AG04449 (cell line): ENCODE data around the gene PPEF2.
"Not testable (repeated sequence)": the region's sequence is repeated elsewhere in the genome, so short reads cannot be mapped to it uniquely, and the experiment has no call there.

Experiments used
- CTCF ChIA-PET: fragments of 350-600 bp; formaldehyde crosslinking; extraction: SDS; loops from one replicate; lab custom pipeline; 2021; ENCODE audit warnings: antibody characterized with exemption; lab: Yijun Ruan, JAX
- POLR2A ChIA-PET: fragments of 400-600, 350-600 bp; formaldehyde crosslinking; extraction: SDS; loops from one replicate; lab custom pipeline; 2020; ENCODE audit warnings: antibody characterized with exemption, inconsistent platforms; lab: Yijun Ruan, JAX
- DNase-seq: peaks from one replicate; pipeline ENCODE4 v3.0.0-alpha.2; 2010; ENCODE audit warnings: low read depth, low spot score
- H3K4me3 ChIP-seq: 2 replicates; pipeline ENCODE4 v1.5.1; 2011; ENCODE audit warnings: low read depth, mild to moderate bottlenecking, control low read depth, low read length
- TF ChIP-seq, protein P1 (sequence below): IDR thresholded peaks from one replicate; pipeline ENCODE4 v1.5.1; 2011; ENCODE audit warnings: mild to moderate bottlenecking, moderate library complexity, low read length, control low read depth, inconsistent platforms; ENCODE audit not compliant: insufficient read depth; ENCODE audit errors: missing control alignments

Gene PPEF2

DNA sequence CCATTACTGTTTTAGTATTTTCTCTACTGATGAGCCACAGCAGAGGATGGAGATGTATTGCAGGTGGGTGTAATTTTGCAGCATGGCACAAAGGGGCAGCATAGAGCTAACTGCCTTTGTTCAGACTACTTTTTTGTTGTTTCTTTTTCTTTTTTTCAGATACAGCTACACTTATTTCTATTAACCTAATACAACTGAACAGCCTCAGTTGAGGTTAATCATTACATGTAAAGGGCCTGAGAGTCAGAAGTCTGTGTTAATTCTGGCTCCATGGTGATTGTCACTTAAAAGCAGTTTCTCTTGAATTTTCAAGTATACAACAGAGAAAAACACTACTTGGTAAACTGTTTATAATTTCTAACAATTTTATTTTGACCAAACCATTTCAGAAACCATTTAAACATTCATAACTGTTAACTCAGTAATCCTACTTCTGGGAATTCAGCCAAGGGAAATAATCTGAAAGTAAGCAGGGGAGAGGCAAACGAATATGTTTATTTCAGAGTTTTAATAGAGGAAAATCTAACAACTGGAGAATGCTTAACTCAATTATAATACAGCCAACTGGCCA is 13.9 kb upstream of the PPEF2 start:
- peak; percentile 29 for DNase-seq
- POLR2A ChIA-PET: no interaction called here
- H3K4me3 ChIP-seq: no peak overlapping the region
- CTCF ChIA-PET: interaction anchor here (0.8 to 3.3 kb wide), 25 partner anchors 9 to 359 kb away, joined by 3 to 24 read pairs (median 6); partner anchors contain the start of genes NAAA and PPEF2
- TF ChIP-seq, protein P1, sequence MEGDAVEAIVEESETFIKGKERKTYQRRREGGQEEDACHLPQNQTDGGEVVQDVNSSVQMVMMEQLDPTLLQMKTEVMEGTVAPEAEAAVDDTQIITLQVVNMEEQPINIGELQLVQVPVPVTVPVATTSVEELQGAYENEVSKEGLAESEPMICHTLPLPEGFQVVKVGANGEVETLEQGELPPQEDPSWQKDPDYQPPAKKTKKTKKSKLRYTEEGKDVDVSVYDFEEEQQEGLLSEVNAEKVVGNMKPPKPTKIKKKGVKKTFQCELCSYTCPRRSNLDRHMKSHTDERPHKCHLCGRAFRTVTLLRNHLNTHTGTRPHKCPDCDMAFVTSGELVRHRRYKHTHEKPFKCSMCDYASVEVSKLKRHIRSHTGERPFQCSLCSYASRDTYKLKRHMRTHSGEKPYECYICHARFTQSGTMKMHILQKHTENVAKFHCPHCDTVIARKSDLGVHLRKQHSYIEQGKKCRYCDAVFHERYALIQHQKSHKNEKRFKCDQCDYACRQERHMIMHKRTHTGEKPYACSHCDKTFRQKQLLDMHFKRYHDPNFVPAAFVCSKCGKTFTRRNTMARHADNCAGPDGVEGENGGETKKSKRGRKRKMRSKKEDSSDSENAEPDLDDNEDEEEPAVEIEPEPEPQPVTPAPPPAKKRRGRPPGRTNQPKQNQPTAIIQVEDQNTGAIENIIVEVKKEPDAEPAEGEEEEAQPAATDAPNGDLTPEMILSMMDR: peak; percentile 60

DNA sequence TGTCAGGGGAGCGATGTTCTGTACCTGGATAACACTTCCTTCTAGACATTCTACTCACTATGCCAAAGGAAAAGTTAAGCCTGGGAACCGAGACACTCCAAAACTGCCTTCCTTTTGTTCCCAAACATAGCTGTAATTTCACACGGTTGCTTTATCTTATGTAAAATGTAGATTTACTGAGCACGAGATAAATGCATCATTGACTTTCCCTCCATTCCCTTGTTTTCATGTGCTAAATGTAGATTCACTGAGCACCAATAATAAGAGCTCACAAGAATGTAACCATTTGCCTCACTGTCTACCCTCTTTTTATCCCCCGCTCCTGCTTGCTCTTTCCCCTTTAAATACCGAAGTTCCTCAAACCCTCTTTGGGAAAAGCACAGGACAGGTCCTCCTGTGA is 10.7 kb upstream of the PPEF2 start:
- no peak overlapping the region for H3K4me3 ChIP-seq
- TF ChIP-seq, protein P1: no peak
- CTCF ChIA-PET: interaction anchor here (1.9 to 2.1 kb wide), 2 partner anchors 9 to 17 kb away, joined by 9 to 17 read pairs; no protein-coding TSS in a partner anchor
- POLR2A ChIA-PET: no interaction called here
- DNase-seq: no peak

DNA sequence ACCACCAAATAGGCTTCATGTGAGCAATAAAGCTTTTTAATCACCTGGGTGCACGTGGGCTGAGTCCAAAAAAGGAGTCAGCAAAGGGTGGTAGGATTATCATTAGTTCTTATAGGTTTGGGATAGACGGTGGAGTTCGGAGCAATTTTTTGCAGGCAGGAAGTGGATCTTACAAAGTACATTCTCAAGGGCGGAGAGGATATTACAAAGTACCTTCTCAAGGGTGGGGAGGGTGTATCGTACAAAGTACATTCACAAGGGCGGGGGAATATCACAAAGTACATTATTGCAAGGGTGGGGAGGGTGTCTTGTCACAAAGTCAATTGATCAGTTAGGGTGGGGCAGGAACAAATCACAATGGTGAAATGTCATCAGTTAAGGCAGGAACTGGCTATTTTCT is 8.6 kb upstream of the PPEF2 start:
- CTCF ChIA-PET: interaction anchor here (2.3 kb wide), 1 partner anchor 15 kb away, joined by 5 read pairs; no protein-coding TSS in a partner anchor

DNA sequence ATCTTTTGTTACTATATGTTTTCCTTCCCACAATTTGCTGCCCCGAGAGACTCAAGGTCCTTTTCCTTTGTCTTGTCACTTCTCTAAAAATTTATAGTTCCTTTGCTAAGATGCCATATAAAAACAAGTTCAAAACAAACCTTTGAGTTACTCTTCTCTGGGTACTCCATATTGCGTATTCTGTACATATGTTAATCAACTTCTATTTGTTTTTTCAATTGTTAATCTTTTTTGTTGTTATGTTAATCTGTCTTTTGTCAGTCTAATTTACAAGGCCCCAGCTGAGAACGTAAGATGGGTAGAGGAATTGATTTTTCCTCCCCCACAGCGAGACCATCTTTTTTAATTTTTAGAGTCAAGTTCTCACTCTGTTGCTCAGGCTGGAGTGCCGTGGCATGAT is 7.2 kb upstream of the PPEF2 start:
- CTCF ChIA-PET: interaction anchor here (1.2 kb wide), 1 partner anchor 14 kb away, joined by 6 read pairs; no protein-coding TSS in a partner anchor
- TF ChIP-seq, protein P1: no peak
- no peak overlapping the region for H3K4me3 ChIP-seq
- DNase-seq: no peak
- POLR2A ChIA-PET: no interaction called here

More for the DNA sequence above, 8.6 kb upstream of the PPEF2 start:
- DNase-seq, H3K4me3 ChIP-seq, POLR2A ChIA-PET: not testable (repeated sequence)

DNA sequence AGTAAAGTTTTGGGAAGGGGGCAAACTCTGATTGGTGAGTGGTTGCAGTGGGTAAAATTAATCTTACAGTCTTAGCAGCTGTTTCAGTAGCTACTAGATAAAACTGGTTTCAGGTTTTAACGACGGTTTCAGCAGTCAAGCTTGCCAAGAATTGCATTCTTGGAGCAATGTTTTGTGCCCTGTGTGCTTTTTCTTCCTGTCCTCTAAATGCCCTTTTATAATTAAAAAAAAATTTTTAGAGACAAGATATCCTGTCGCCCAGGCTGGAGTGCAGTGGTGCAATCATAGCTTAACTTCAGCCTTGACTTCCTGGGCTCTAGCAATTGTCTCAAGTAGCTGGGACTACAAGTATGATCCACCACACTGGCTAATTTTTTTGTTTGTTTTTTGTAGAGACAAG is 6.3 kb upstream of the PPEF2 start:
- CTCF ChIA-PET: interaction anchor here (0.9 to 1.2 kb wide), 3 partner anchors 13 to 15 kb away, joined by 3 to 6 read pairs (median 5); no protein-coding TSS in a partner anchor
- H3K4me3 ChIP-seq: no peak overlapping the region
- POLR2A ChIA-PET: interaction anchor here (0.6 kb wide), 1 partner anchor 11 kb away, joined by 3 read pairs; no protein-coding TSS in a partner anchor
- no peak for DNase-seq
- TF ChIP-seq, protein P1: no peak

DNA sequence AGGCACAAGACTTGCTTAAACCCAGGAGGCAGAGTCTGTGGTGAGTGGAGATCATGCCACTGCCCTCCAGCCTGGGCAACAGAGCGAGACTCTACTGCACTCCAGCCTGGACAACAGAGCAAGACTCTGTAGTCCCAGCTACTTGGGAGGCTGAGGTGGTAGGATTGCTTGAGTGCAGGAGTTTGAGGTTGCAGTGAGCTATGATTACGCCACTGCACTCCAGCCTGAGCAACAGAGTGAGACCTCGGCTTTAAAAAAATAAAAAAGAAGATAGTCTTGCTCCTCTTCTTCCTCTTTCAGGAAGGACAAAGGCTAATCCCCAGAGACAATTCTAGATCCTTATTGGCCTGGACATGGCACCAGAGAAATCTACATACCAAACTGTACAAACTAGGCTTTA is 5.7 kb upstream of the PPEF2 start:
- TF ChIP-seq, protein P1: no peak
- no peak overlapping the region for H3K4me3 ChIP-seq
- no peak for DNase-seq
- POLR2A ChIA-PET: interaction anchor here (0.6 kb wide), 1 partner anchor 12 kb away, joined by 3 read pairs; no protein-coding TSS in a partner anchor
- CTCF ChIA-PET: interaction anchor here (1.0 to 2.3 kb wide), 3 partner anchors 8 to 15 kb away, joined by 3 to 8 read pairs (median 5); no protein-coding TSS in a partner anchor

DNA sequence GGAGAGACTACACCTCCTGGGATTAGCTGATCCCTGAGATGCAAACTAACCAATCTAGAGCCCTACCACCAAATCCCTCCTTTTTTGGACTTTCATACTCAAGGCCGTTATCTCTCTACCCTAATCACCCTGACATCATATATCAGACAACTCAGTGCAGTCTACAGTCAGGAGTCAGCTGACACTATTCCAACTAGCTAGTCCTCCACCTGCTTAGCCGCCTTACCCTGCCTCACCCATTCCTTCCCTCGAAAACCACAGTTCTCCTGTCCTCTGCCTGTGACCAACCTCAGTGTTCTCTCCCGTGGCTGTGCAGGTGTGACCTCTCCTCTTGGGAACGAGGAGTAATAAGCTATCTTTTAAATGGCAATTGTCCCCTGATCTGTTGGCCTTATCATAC is 1.8 kb upstream of the PPEF2 start:
- CTCF ChIA-PET: interaction anchor here (2.3 to 5.0 kb wide), 3 partner anchors 9 to 12 kb away, joined by 9 to 43 read pairs (median 16); no protein-coding TSS in a partner anchor
- POLR2A ChIA-PET: no interaction called here

More for the DNA sequence above, 1.8 kb upstream of the PPEF2 start:
- no peak for DNase-seq
- H3K4me3 ChIP-seq: no peak overlapping the region
- TF ChIP-seq, protein P1: no peak
